GM23338 (cell line): ENCODE results near the gene DHRS7B. TPM values are rescaled to one million over a fixed set of nuclear protein-coding genes. Genes with fewer than 3 reads are reported as not detected.

Experiments
- ATAC-seq: fragments of 200-7000 bp; cut with Tn5 transposase; 3 replicates; pipeline ENCODE4 v1.9.1; 2020
- DNase-seq: peaks from one replicate; pipeline ENCODE4 v3.0.0-alpha.2; 2015; ENCODE audit warnings: low spot score
- H2AFZ ChIP-seq: fragments of 200-600 bp; sonication (generic); 2 replicates; pipeline ENCODE4 v1.8.0; 2016; ENCODE audit warnings: antibody characterized with exemption, mild to moderate bottlenecking, moderate library complexity
- H3F3A ChIP-seq: fragments of 200-600 bp; sonication (generic); replicated peaks from 2 replicates; pipeline ENCODE4 v1.8.0; 2017; ENCODE audit warnings: antibody characterized with exemption, mixed run types, low read depth
- H3K27ac ChIP-seq: fragments of 200-600 bp; sonication (generic); 2 replicates; pipeline ENCODE4 v1.6.1; 2016; ENCODE audit warnings: low read depth
- H3K27me3 ChIP-seq: fragments of 200-600 bp; sonication (generic); 2 replicates; pipeline ENCODE4 v1.8.0; 2016; ENCODE audit warnings: mild to moderate bottlenecking, mixed run types, moderate library complexity; ENCODE audit not compliant: insufficient read depth
- H3K36me3 ChIP-seq: fragments of 200-600 bp; sonication (generic); 2 replicates; pipeline ENCODE4 v1.8.0; 2016; ENCODE audit warnings: mild to moderate bottlenecking; ENCODE audit not compliant: insufficient read depth
- H3K4me1 ChIP-seq: fragments of 200-600 bp; sonication (generic); 2 replicates; pipeline ENCODE4 v1.8.0; 2016; ENCODE audit warnings: mild to moderate bottlenecking, moderate library complexity; ENCODE audit not compliant: insufficient read depth
- H3K4me2 ChIP-seq: fragments of 200-600 bp; sonication (generic); 2 replicates; pipeline ENCODE4 v1.7.1; 2017; ENCODE audit warnings: mixed run types
- H3K4me3 ChIP-seq: fragments of 200-600 bp; sonication (generic); 2 replicates; pipeline ENCODE4 v1.6.1; 2016; ENCODE audit warnings: mixed run types
- H3K79me2 ChIP-seq: fragments of 200-600 bp; sonication (generic); replicated peaks from 2 replicates; pipeline ENCODE4 v1.8.0; 2017; ENCODE audit warnings: mild to moderate bottlenecking; ENCODE audit not compliant: insufficient read depth
- H3K9me2 ChIP-seq: fragments of 200-600 bp; sonication (generic); 2 replicates; pipeline ENCODE4 v1.8.0; 2017; ENCODE audit not compliant: insufficient read depth
- H4K20me1 ChIP-seq: fragments of 200-600 bp; sonication (generic); replicated peaks from 2 replicates; pipeline ENCODE4 v1.8.0; 2017; ENCODE audit warnings: mild to moderate bottlenecking; ENCODE audit not compliant: insufficient read depth
- H3K27ac Mint-ChIP-seq: 2 replicates; pipeline ENCODE4 v1.8.0; 2020; ENCODE audit warnings: inconsistent platforms, mild to moderate bottlenecking, moderate library complexity, mixed read lengths
- H3K27me3 Mint-ChIP-seq: 3 replicates; pipeline ENCODE4 v1.8.0; 2022; ENCODE audit warnings: low read depth, mild to moderate bottlenecking, moderate library complexity, mixed read lengths, inconsistent platforms; ENCODE audit not compliant: insufficient read depth, poor library complexity
- H3K36me3 Mint-ChIP-seq: 3 replicates; pipeline ENCODE4 v1.8.0; 2021; ENCODE audit warnings: low read depth, mild to moderate bottlenecking, inconsistent platforms, moderate library complexity, mixed read lengths
- H3K4me1 Mint-ChIP-seq: 3 replicates; pipeline ENCODE4 v1.8.0; 2020; ENCODE audit warnings: mild to moderate bottlenecking, inconsistent platforms, mixed read lengths
- H3K4me3 Mint-ChIP-seq: 3 replicates; pipeline ENCODE4 v1.8.0; 2021; ENCODE audit warnings: moderate library complexity, mild to moderate bottlenecking, inconsistent platforms, mixed read lengths
- H3K9me3 Mint-ChIP-seq: 3 replicates; pipeline ENCODE4 v1.8.0; 2020; ENCODE audit warnings: moderate library complexity, mild to moderate bottlenecking, inconsistent platforms, mixed read lengths
- CREB1 ChIP-seq: fragments of 250-450 bp; sonication (Bioruptor Pico); IDR thresholded peaks from 2 replicates; pipeline ENCODE4 v1.5.0; 2020; ENCODE audit warnings: low read depth, mild to moderate bottlenecking, moderate library complexity
- CTCF ChIP-seq, 2 experiments: fragments of 200-600 bp in 1 of 2; sonication (generic) in 1 of 2; conservative IDR thresholded peaks; 2 replicates each; pipeline versions ENCODE4 v1.5.1 to v1.6.1; 2016 to 2017; ENCODE audit warnings: antibody characterized with exemption in 2 of 2, low read depth in 2 of 2, mild to moderate bottlenecking in 2 of 2, moderate library complexity in 1 of 2
- ETS1 ChIP-seq: IDR thresholded peaks from 2 replicates; pipeline ENCODE4 v1.6.1; 2016; ENCODE audit warnings: antibody characterized with exemption
- EZH2 ChIP-seq: fragments of 200-600 bp; sonication (generic); IDR thresholded peaks from one replicate; pipeline ENCODE4 v1.8.0; 2017; ENCODE audit warnings: antibody characterized with exemption, mild to moderate bottlenecking, low read depth; ENCODE audit not compliant: unreplicated experiment
- EZH2phosphoT487 ChIP-seq: fragments of 200-600 bp; sonication (generic); IDR thresholded peaks from one replicate; pipeline ENCODE4 v1.8.1; 2018; ENCODE audit warnings: antibody characterized with exemption; ENCODE audit not compliant: unreplicated experiment
- JUNB ChIP-seq: IDR thresholded peaks from one replicate; pipeline ENCODE4 v1.6.1; 2016; ENCODE audit warnings: antibody characterized with exemption; ENCODE audit not compliant: unreplicated experiment
- NANOG ChIP-seq: IDR thresholded peaks from 2 replicates; pipeline ENCODE4 v1.6.1; 2016; ENCODE audit warnings: antibody characterized with exemption, borderline replicate concordance
- POLR2AphosphoS5 ChIP-seq: IDR thresholded peaks from 2 replicates; pipeline ENCODE4 v1.6.1; 2016; ENCODE audit warnings: antibody characterized with exemption, low read depth
- REST ChIP-seq: IDR thresholded peaks from one replicate; pipeline ENCODE4 v1.6.1; 2018; ENCODE audit warnings: antibody characterized with exemption; ENCODE audit not compliant: unreplicated experiment
- STAT1 ChIP-seq: IDR thresholded peaks from one replicate; pipeline ENCODE4 v1.6.1; 2016; ENCODE audit warnings: antibody characterized with exemption; ENCODE audit not compliant: unreplicated experiment
- ZNF114 ChIP-seq: fragments of 250-450 bp; sonication (Bioruptor Pico); IDR thresholded peaks from 2 replicates; pipeline ENCODE4 v1.5.0; 2020; ENCODE audit warnings: mild to moderate bottlenecking, moderate library complexity
- ZNF331 ChIP-seq: fragments of 250-450 bp; sonication (Bioruptor Pico); IDR thresholded peaks from 2 replicates; pipeline ENCODE4 v1.5.0; 2020; ENCODE audit warnings: low read depth, mild to moderate bottlenecking, moderate library complexity
- ZNF462 ChIP-seq: fragments of 250-450 bp; sonication (Bioruptor Pico); IDR thresholded peaks from 2 replicates; pipeline ENCODE4 v1.5.0; 2020; ENCODE audit warnings: mild to moderate bottlenecking, moderate library complexity
- polyA plus RNA-seq: library from polyadenylated mRNA; unstranded; fragments of >200 nt; fragmentation: Nextera tagmentation; extraction: Ambion mirVana; gene quantifications from 2 replicates; pipeline ENCODE4 v1.2.1, GENCODE V29; 2016
- total RNA-seq: library from RNA; depleted of rRNA; stranded (reverse); fragments of >200 nt; shearing (Covaris generic); gene quantifications from 2 replicates; pipeline ENCODE4 v1.2.3, GENCODE V29; 2014

Gene DHRS7B
- total and polyA plus RNA-seq, 2 experiments from 2014 or later: 26.6 to 27.9 TPM

- Histone ChIP-seq H2AFZ (no peak overlapping the region), H3K79me2 (peaks cover 95% of the 10 kb centered on the region), H4K20me1 (peaks cover 77% of the 10 kb centered on the region), H3K4me1 (peaks cover 48% of the 10 kb centered on the region), H3K4me2 (no peak overlapping the region), H3K9me2 (no peaks in the 10 kb centered on the region), H3F3A (peaks cover 29% of the 10 kb centered on the region), H3K27ac (no peak overlapping the region), H3K36me3 (peaks cover 7% of the 10 kb centered on the region), H3K27me3 (no peaks in the 10 kb centered on the region), H3K4me3 (no peak overlapping the region)
- Mint-ChIP-seq H3K36me3 (peaks cover 24% of the 10 kb centered on the region), H3K9me3 (no peaks in the 10 kb centered on the region), H3K27me3 (peaks cover 5% of the 10 kb centered on the region), H3K27ac (no peak overlapping the region), H3K4me3 (no peak overlapping the region), H3K4me1 (peaks cover 52% of the 10 kb centered on the region)
- DNase-seq (no peak), ATAC-seq (no peak)
- TF ChIP-seq CREB1: no peak
- no peak for TF ChIP-seq NANOG
- no peak for TF ChIP-seq ZNF462
- TF ChIP-seq REST: no peak
- no peak for TF ChIP-seq POLR2AphosphoS5
- no peak for TF ChIP-seq CTCF (conservative IDR thresholded peaks at IDR 0.05; ENCODE audit: low read depth in 2 of 2)
- TF ChIP-seq ZNF114 (CRISPR knock-in tag): no peak
- no peak for TF ChIP-seq ZNF331 (CRISPR knock-in tag)
- TF ChIP-seq EZH2: no peak
- TF ChIP-seq STAT1: no peak
- no peak for TF ChIP-seq ETS1
- TF ChIP-seq JUNB: no peak
- TF ChIP-seq EZH2phosphoT487: no peak
These were observed 75.7 kb downstream of the DHRS7B start for GRCh38 chr17:21202512-21202911.
